CD8-positive, alpha-beta memory T cell (primary cell): ENCODE results near the gene LMO7. TPM values are rescaled to one million over a fixed set of nuclear protein-coding genes. Genes with fewer than 3 reads are reported as not detected.

Experiments used
- CTCF ChIA-PET: fragments of 350-600 bp; sonication (Branson Sonifier 250); formaldehyde crosslinking; loops from one replicate; lab custom pipeline; 2021; ENCODE audit warnings: antibody characterized with exemption; lab: Charles Lee
- POLR2A ChIA-PET: fragments of 350-600 bp; sonication (Branson Sonifier 250); formaldehyde crosslinking; loops from one replicate; lab custom pipeline; 2021; ENCODE audit warnings: antibody characterized with exemption; lab: Charles Lee
- DNase-seq, 5 donors: peaks; one replicate each; pipeline versions ENCODE4 v3.0.0 to v3.0.0-alpha.2; 2020 to 2022; ENCODE audit warnings: mixed read lengths in 1 of 5
- H3K27ac ChIP-seq: one replicate; pipeline ENCODE4 v1.7.0; 2013; ENCODE audit warnings: low read depth, mild to moderate bottlenecking, low read length, moderate library complexity
- H3K27me3 ChIP-seq: 2 replicates; pipeline ENCODE4 v1.7.0; 2013; ENCODE audit warnings: low read length, mild to moderate bottlenecking; ENCODE audit not compliant: insufficient read depth, poor library complexity, severe bottlenecking
- H3K36me3 ChIP-seq: 2 replicates; pipeline ENCODE4 v1.7.0; 2013; ENCODE audit warnings: mild to moderate bottlenecking, low read length, moderate library complexity; ENCODE audit not compliant: insufficient read depth
- H3K4me1 ChIP-seq: 2 replicates; pipeline ENCODE4 v1.7.0; 2013; ENCODE audit warnings: mild to moderate bottlenecking, low read length, moderate library complexity; ENCODE audit not compliant: insufficient read depth
- H3K4me3 ChIP-seq: 2 replicates; pipeline ENCODE4 v1.7.0; 2013; ENCODE audit warnings: mild to moderate bottlenecking, low read length
- H3K9me3 ChIP-seq: 2 replicates; pipeline ENCODE4 v1.7.0; 2013; ENCODE audit warnings: mild to moderate bottlenecking, low read length
- H3K27ac Mint-ChIP-seq, 8 donors: one replicate each; pipeline ENCODE4 v1.8.0; 2020 to 2021; ENCODE audit warnings: mixed read lengths in 8 of 8, mild to moderate bottlenecking in 6 of 8, inconsistent platforms in 3 of 8, moderate library complexity in 3 of 8
- H3K27me3 Mint-ChIP-seq, 2 donors: one replicate each; pipeline ENCODE4 v1.8.0; 2020 to 2021; ENCODE audit warnings: mixed read lengths in 2 of 2, mild to moderate bottlenecking in 1 of 2, moderate library complexity in 1 of 2
- H3K36me3 Mint-ChIP-seq, 3 donors: one replicate each; pipeline ENCODE4 v1.8.0; 2020 to 2021; ENCODE audit warnings: mixed read lengths in 3 of 3, inconsistent platforms in 1 of 3, mild to moderate bottlenecking in 1 of 3
- H3K4me1 Mint-ChIP-seq, 3 donors: one replicate each; pipeline ENCODE4 v1.8.0; 2020 to 2021; ENCODE audit warnings: mixed read lengths in 3 of 3, inconsistent platforms in 1 of 3, mild to moderate bottlenecking in 1 of 3
- H3K4me3 Mint-ChIP-seq, 7 donors: one replicate each; pipeline ENCODE4 v1.8.0; 2020 to 2021; ENCODE audit warnings: mixed read lengths in 7 of 7, mild to moderate bottlenecking in 6 of 7, moderate library complexity in 4 of 7, inconsistent platforms in 2 of 7
- H3K9me3 Mint-ChIP-seq, 5 donors: one replicate each; pipeline ENCODE4 v1.8.0; 2020 to 2022; ENCODE audit warnings: mixed read lengths in 5 of 5, mild to moderate bottlenecking in 3 of 5, moderate library complexity in 2 of 5, inconsistent platforms in 1 of 5
- polyA plus RNA-seq: library from polyadenylated mRNA; unstranded; fragments of 300-500 nt; fragmentation: Illumina TruSeq; gene quantifications from one replicate; pipeline ENCODE4 v1.2.3, GENCODE V29; 2021
- total RNA-seq, 2 experiments: library from RNA; stranded (reverse); gene quantifications; one replicate each; pipeline ENCODE4 v1.2.3, GENCODE V29; 2021

Gene LMO7
- total and polyA plus RNA-seq, 3 experiments from 2014 or later, result 4.6 to 4.9 (median 4.7) TPM

DNA sequence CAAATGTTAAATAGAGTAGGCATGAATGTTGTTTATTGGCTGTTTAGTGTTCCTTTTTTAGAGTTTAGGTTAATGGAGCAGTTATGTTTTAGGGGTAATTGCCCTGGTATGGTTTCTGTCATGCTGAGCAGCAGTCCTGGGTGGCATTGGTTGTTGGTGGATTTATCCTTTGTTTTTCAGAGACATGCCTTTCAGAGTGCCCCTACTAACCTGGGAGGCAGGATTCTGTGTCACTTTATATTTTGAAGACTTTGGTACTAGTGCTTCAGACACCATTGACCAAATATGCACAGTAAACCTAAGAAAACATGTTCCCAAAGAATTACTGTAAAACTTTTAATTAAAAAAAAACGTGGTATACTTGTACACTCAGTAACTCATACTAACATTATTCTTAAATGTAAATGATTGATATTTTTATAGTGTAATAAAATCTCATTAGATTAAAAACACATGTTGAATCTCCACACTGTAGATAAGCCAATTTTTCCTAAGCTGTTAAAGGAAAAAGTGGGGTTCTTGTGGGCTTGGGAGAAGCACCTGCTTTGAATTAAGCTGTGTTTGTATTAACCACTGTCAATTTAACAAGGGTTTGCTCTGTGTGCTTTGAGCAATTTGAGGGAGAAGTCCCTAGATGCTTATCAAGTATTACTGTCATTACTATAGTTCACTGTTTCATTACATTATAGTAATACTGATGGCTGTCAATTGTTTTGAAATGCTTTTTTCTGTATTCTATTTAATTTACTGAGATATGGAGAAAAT lies 133.2 kb downstream of the LMO7 start:
- Mint-ChIP-seq H3K36me3 (peaks cover 0 to 17% (median 4%) of the 10 kb centered on the region in 3 donors), H3K4me3 (no peak overlapping the region), H3K27me3 (no peaks in the 10 kb centered on the region), H3K27ac (no peak overlapping the region), H3K4me1 (peaks cover 2 to 22% (median 7%) of the 10 kb centered on the region in 3 donors), H3K9me3 (no peaks in the 10 kb centered on the region)
- H3K36me3 ChIP-seq, result no peaks in the 10 kb centered on the region
- H3K4me3 ChIP-seq, result no peak overlapping the region
- H3K9me3 ChIP-seq, result no peaks in the 10 kb centered on the region
- H3K27me3 ChIP-seq, result no peaks in the 10 kb centered on the region
- peaks cover 23% of the 10 kb centered on the region for H3K4me1 ChIP-seq
- H3K27ac ChIP-seq, result no peak overlapping the region
- DNase-seq, result no peak
- POLR2A ChIA-PET, result no interaction called here
- CTCF ChIA-PET, result no interaction called here

DNA sequence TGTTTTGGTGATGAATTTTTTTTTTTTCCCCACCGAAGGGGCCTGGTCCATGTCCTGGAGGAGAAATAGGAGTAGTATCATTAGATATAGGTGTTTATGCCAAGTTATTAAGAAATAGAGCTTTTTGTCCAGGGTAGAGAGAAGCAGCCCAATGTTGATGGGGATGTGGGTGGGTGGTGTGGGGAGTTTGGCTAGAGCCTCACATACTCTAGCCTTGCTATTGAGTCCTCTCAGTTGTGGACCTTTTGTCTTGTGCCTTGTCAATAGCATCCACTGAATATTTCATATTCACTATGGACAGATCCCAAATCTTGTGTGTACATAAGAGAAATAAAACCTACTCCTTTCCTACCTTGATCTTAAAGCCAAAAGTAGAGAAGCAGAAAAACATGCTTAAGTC lies 134.0 kb downstream of the LMO7 start:
- Histone ChIP-seq H3K27me3 (no peaks in the 10 kb centered on the region), H3K36me3 (no peaks in the 10 kb centered on the region), H3K4me1 (peaks cover 20% of the 10 kb centered on the region), H3K4me3 (no peak overlapping the region), H3K9me3 (no peaks in the 10 kb centered on the region), H3K27ac (no peak overlapping the region)
- no peak overlapping the region for H3K4me3 Mint-ChIP-seq
- peaks cover 2 to 21% (median 7%) of the 10 kb centered on the region in 3 donors for H3K4me1 Mint-ChIP-seq
- peaks cover 0 to 19% (median 4%) of the 10 kb centered on the region in 3 donors for H3K36me3 Mint-ChIP-seq
- no peaks in the 10 kb centered on the region for H3K27me3 Mint-ChIP-seq
- H3K9me3 Mint-ChIP-seq, result no peaks in the 10 kb centered on the region
- POLR2A ChIA-PET, result no interaction called here
- no peak for DNase-seq
- CTCF ChIA-PET, result no interaction called here
- no peak overlapping the region for H3K27ac Mint-ChIP-seq

DNA sequence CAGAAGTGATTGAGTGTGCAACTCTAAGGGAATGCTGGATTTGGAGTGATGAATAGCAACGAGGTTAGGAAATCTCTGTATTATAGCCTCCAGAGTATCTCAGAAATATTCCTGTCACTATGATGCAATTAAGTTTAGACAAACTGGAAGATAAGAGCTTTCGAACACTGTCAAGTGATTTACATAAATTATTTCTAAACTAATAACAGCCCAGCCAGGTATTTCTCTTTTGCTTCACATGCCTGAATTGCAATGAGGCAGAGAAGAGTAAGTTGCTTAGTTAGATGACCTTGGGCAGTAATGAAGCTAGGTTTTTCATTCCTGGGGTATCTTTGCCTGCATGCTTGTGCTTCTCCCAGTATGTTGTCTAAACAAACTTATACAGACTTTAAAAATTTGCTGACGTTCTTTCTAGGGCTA lies 134.5 kb downstream of the LMO7 start:
- Mint-ChIP-seq H3K36me3 (peaks cover 0 to 15% (median 4%) of the 10 kb centered on the region in 3 donors), H3K27me3 (no peaks in the 10 kb centered on the region), H3K4me1 (peaks cover 2 to 17% (median 7%) of the 10 kb centered on the region in 3 donors), H3K27ac (no peak overlapping the region), H3K4me3 (no peak overlapping the region), H3K9me3 (no peaks in the 10 kb centered on the region)
- Histone ChIP-seq H3K36me3 (no peaks in the 10 kb centered on the region), H3K4me1 (peaks cover 20% of the 10 kb centered on the region), H3K4me3 (no peak overlapping the region), H3K9me3 (no peaks in the 10 kb centered on the region), H3K27me3 (no peaks in the 10 kb centered on the region), H3K27ac (no peak overlapping the region)
- ChIA-PET CTCF (no interaction called here), POLR2A (no interaction called here)
- no peak for DNase-seq

DNA sequence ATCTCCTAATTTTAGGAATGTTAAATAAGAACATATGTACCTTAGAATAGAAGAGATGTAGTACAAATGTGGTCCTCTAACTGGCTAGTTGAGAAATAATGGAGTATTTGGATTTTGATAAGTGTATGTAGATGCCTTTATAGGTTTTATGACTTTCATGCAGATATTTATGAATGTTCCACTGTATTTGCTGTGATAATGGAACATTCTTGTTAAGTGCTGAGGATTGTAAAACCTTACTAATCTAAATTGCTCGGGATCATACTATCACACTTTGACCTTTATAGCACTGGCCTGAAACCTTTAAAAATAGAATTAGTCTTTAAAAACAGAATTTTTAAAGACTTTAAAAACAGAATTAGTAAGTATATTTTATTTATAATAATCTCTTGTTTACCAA lies 135.1 kb downstream of the LMO7 start:
- DNase-seq, result no peak
- H3K36me3 Mint-ChIP-seq, result peaks cover 0 to 12% (median 1%) of the 10 kb centered on the region in 3 donors

DNA sequence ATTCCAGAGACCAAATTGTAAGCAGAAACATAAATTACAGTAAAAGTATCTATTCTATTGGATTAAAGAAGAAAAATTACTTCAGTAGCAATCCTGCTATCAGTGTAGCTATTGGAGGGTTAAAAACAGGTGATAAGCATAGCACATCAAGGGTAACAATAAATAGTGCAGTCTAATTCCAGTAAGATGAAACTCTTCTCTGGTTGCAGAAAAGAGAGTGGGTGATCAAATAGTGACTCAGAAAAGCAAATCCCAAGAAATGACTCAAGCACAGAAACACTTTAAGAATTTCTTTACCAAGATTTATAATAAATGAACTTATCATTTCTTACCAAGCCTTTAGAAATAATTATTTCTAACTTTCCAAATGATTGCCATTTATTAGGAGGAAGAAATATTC lies 135.7 kb downstream of the LMO7 start:
- no peak for DNase-seq
- H3K27ac ChIP-seq, result no peak overlapping the region
- H3K4me3 ChIP-seq, result no peak overlapping the region
- H3K9me3 ChIP-seq, result no peaks in the 10 kb centered on the region
- H3K27me3 Mint-ChIP-seq, result no peaks in the 10 kb centered on the region
- peaks cover 12% of the 10 kb centered on the region for H3K4me1 ChIP-seq
- no peaks in the 10 kb centered on the region for H3K36me3 ChIP-seq
- ChIA-PET CTCF (no interaction called here), POLR2A (no interaction called here)
- H3K36me3 Mint-ChIP-seq, result peaks cover 0 to 12% (median under 1%) of the 10 kb centered on the region in 3 donors
- peaks cover under 1 to 5% (median under 1%) of the 10 kb centered on the region in 3 donors for H3K4me1 Mint-ChIP-seq
- no peaks in the 10 kb centered on the region for H3K27me3 ChIP-seq
- H3K9me3 Mint-ChIP-seq, result peaks cover 0 to 2% (median 0%) of the 10 kb centered on the region in 5 donors
- no peak overlapping the region for H3K4me3 Mint-ChIP-seq
- no peak overlapping the region for H3K27ac Mint-ChIP-seq

More for the DNA sequence above, 135.1 kb downstream of the LMO7 start:
- no peak overlapping the region for H3K27ac ChIP-seq
- no peaks in the 10 kb centered on the region for H3K36me3 ChIP-seq
- no peak overlapping the region for H3K4me3 ChIP-seq
- Mint-ChIP-seq H3K4me1 (peaks cover 2 to 10% (median 6%) of the 10 kb centered on the region in 3 donors), H3K27me3 (no peaks in the 10 kb centered on the region), H3K9me3 (no peaks in the 10 kb centered on the region), H3K27ac (no peak overlapping the region), H3K4me3 (no peak overlapping the region)
- no peaks in the 10 kb centered on the region for H3K9me3 ChIP-seq
- ChIA-PET POLR2A (no interaction called here), CTCF (no interaction called here)
- no peaks in the 10 kb centered on the region for H3K27me3 ChIP-seq
- H3K4me1 ChIP-seq, result peaks cover 16% of the 10 kb centered on the region

DNA sequence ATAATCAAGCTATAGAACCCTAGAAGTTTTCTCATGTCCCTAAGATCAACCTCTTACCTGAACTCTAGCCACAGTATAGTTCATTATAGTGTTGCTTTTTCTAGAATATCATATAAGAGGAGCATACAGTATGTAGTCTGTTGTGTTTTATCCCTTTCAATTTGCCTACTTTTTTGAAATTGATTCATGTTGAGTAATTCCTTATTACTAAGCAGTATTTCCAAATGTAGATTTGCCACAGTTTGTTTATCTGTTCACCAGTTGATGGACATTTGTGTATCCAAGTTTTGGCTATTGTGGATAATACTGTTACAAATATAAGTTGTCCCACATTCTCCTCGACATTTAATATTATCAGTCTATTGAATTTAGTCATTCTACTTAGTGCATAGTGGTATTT lies 138.0 kb downstream of the LMO7 start:
- no peaks in the 10 kb centered on the region for H3K27me3 Mint-ChIP-seq
- H3K4me1 Mint-ChIP-seq, result no peaks in the 10 kb centered on the region
- no peak for DNase-seq
- CTCF ChIA-PET, result no interaction called here
- H3K27ac ChIP-seq, result no peak overlapping the region
- no peak overlapping the region for H3K4me3 ChIP-seq
- H3K4me1 ChIP-seq, result no peaks in the 10 kb centered on the region
- H3K36me3 Mint-ChIP-seq, result peaks cover 0 to 20% (median 7%) of the 10 kb centered on the region in 3 donors
- H3K9me3 ChIP-seq, result no peaks in the 10 kb centered on the region
- H3K36me3 ChIP-seq, result no peaks in the 10 kb centered on the region
- POLR2A ChIA-PET, result no interaction called here
- H3K9me3 Mint-ChIP-seq, result peaks cover under 1 to 11% (median 6%) of the 10 kb centered on the region in 5 donors
- no peaks in the 10 kb centered on the region for H3K27me3 ChIP-seq
- no peak overlapping the region for H3K27ac Mint-ChIP-seq
- no peak overlapping the region for H3K4me3 Mint-ChIP-seq

DNA sequence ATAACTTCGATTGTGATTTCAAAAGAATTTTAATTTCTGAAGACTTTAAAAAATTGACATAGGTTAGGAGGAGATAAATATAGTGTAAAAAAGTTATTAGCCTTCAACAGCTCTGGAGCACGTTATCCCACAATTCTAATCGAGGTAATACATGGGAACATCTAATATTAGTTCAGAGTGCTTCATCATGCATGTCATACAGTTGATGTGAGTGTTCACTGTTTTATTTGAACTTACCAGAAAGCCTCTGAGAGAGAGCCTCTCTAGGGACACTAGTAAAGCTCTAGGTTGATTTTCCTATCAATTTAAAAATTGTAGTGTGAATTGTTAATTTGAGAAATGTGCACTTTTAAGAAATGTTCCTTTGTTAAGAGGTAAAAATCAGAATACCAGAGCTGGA lies 140.4 kb downstream of the LMO7 start:
- no peak overlapping the region for H3K4me3 Mint-ChIP-seq
- Histone ChIP-seq H3K4me3 (no peak overlapping the region), H3K27me3 (no peaks in the 10 kb centered on the region), H3K9me3 (no peaks in the 10 kb centered on the region), H3K27ac (no peak overlapping the region), H3K36me3 (no peaks in the 10 kb centered on the region), H3K4me1 (no peaks in the 10 kb centered on the region)
- peaks cover 16 to 25% (median 21%) of the 10 kb centered on the region in 5 donors for H3K9me3 Mint-ChIP-seq
- no peaks in the 10 kb centered on the region for H3K4me1 Mint-ChIP-seq
- no peak for DNase-seq
- no peaks in the 10 kb centered on the region for H3K27me3 Mint-ChIP-seq
- H3K27ac Mint-ChIP-seq, result no peak overlapping the region
- H3K36me3 Mint-ChIP-seq, result peaks cover 0 to 35% (median 18%) of the 10 kb centered on the region in 3 donors
- ChIA-PET CTCF (interaction anchor here (1.2 kb wide), 1 partner anchor 15 kb away, joined by 5 read pairs; no protein-coding TSS in a partner anchor), POLR2A (no interaction called here)

DNA sequence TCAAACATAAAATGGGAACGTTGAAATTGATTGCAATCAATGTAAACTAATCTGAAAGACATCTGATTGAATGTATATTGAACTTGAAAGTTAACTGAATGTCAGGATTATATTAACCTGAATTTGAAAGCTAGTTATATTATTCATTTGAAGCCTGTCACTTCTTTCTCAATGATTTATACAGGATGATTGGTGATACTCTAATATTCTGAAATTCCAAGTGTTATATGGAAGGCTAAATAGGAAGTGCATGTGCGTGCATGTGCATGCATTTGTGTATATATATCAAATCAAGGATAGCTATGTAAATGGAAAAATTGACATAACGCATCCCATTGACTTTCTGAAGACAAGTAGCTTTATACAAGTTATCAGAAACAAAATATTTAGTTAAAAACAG lies 143.3 kb downstream of the LMO7 start:
- no peaks in the 10 kb centered on the region for H3K4me1 Mint-ChIP-seq
- no peaks in the 10 kb centered on the region for H3K27me3 Mint-ChIP-seq

More for the DNA sequence above, 143.3 kb downstream of the LMO7 start:
- no peak for DNase-seq
- Histone ChIP-seq H3K36me3 (no peaks in the 10 kb centered on the region), H3K27ac (no peak overlapping the region), H3K9me3 (no peaks in the 10 kb centered on the region), H3K27me3 (no peaks in the 10 kb centered on the region), H3K4me1 (no peaks in the 10 kb centered on the region), H3K4me3 (no peak overlapping the region)
- Mint-ChIP-seq H3K4me3 (no peak overlapping the region), H3K27ac (peak overlapping the region in 1 of 8 donors; percentile 51), H3K9me3 (peaks cover 16 to 34% (median 21%) of the 10 kb centered on the region in 5 donors), H3K36me3 (peaks cover 3 to 34% (median 18%) of the 10 kb centered on the region in 3 donors)
- ChIA-PET CTCF (no interaction called here), POLR2A (no interaction called here)
